Right lobe of liver (tissue), 4 donors: ENCODE results near the gene ARMC2.

Source experiments
- CTCF ChIP-seq, 4 donors: fragments of 200-600 bp in 3 of 4; fragments of 450-650 bp in 1 of 4; IDR thresholded peaks; one replicate each; pipeline versions ENCODE4 v1.5.1 to v1.8.0; 2016 to 2022; ENCODE audit warnings: antibody characterized with exemption in 4 of 4, mild to moderate bottlenecking in 2 of 4
- POLR2A ChIP-seq: fragments of 450-650 bp; IDR thresholded peaks from one replicate; pipeline ENCODE4 v1.6.1; 2017; ENCODE audit warnings: antibody characterized with exemption, mild to moderate bottlenecking
- donor health status: DM: no; HTN: no; CAD: no.
- donor health status: DM: no; HTN: no; CAD: no.
- donor health status: DM: no; HTN: yes; CAD: no.

- TF ChIP-seq CTCF (IDR thresholded peaks at IDR 0.05) (no peak), POLR2A (no peak)
Observed at GRCh38 chr6:108946695-108947094, 98.5 kb downstream of the ARMC2 start.
